DND-41 (cell line): ENCODE results near the gene OBSCN.

Experiments used
- ATAC-seq: fragments of 200-7000 bp; cut with Tn5 transposase; 3 replicates; pipeline ENCODE4 v1.9.1; 2021; ENCODE audit warnings: low read depth; ENCODE audit not compliant: insufficient read depth
- DNase-seq: peaks from one replicate; pipeline ENCODE4 v3.0.0-alpha.2; 2020
- H2AFZ ChIP-seq: 2 replicates; pipeline ENCODE4 v1.6.0; 2012; ENCODE audit warnings: low read depth, low read length
- H3K27ac ChIP-seq: 2 replicates; pipeline ENCODE4 v1.5.1; 2012; ENCODE audit warnings: low read length, inconsistent platforms
- H3K27me3 ChIP-seq: fragments of 200-600 bp; sonication (generic); 2 replicates; pipeline ENCODE4 v1.6.0; 2012; ENCODE audit warnings: low read length, mild to moderate bottlenecking, inconsistent platforms; ENCODE audit not compliant: insufficient read depth, poor library complexity
- H3K36me3 ChIP-seq: 2 replicates; pipeline ENCODE4 v1.5.1; 2012; ENCODE audit warnings: low read length, inconsistent platforms; ENCODE audit not compliant: insufficient read depth
- H3K4me1 ChIP-seq: 2 replicates; pipeline ENCODE4 v1.5.1; 2012; ENCODE audit warnings: mild to moderate bottlenecking, low read length; ENCODE audit not compliant: insufficient read depth
- H3K4me2 ChIP-seq: 2 replicates; pipeline ENCODE4 v1.6.0; 2012; ENCODE audit warnings: mild to moderate bottlenecking, moderate library complexity, low read length, inconsistent platforms; ENCODE audit not compliant: insufficient read depth
- H3K4me3 ChIP-seq, 2 experiments: fragments of 200-600 bp in 1 of 2; shearing (Covaris generic) in 1 of 2; 2 replicates each; pipeline ENCODE4 v1.5.1; 2012 to 2016; ENCODE audit warnings: inconsistent platforms in 2 of 2, low read length in 2 of 2, mild to moderate bottlenecking in 2 of 2, low read depth in 1 of 2, moderate library complexity in 1 of 2
- H3K79me2 ChIP-seq: 2 replicates; pipeline ENCODE4 v1.6.0; 2012; ENCODE audit warnings: low read length, inconsistent platforms; ENCODE audit not compliant: insufficient read depth
- H3K9ac ChIP-seq: 2 replicates; pipeline ENCODE4 v1.6.0; 2012; ENCODE audit warnings: low read depth, mild to moderate bottlenecking, inconsistent platforms, low read length, moderate library complexity
- H3K9me3 ChIP-seq: 2 replicates; pipeline ENCODE4 v1.5.1; 2012; ENCODE audit warnings: low read length, moderate library complexity, mild to moderate bottlenecking, inconsistent platforms; ENCODE audit not compliant: insufficient read depth, severe bottlenecking
- H4K20me1 ChIP-seq: 2 replicates; pipeline ENCODE4 v1.6.0; 2012; ENCODE audit warnings: low read length; ENCODE audit not compliant: insufficient read depth
- CTCF ChIP-seq: IDR thresholded peaks from 2 replicates; pipeline ENCODE4 v1.5.1; 2012; ENCODE audit warnings: borderline replicate concordance, low read length, moderate library complexity, mild to moderate bottlenecking; ENCODE audit not compliant: poor library complexity, severe bottlenecking; ENCODE audit errors: extremely low read depth
- EZH2 ChIP-seq: IDR thresholded peaks from 3 replicates; pipeline ENCODE4 v1.6.1; 2012; ENCODE audit warnings: borderline replicate concordance, low read depth, mild to moderate bottlenecking, moderate library complexity, low read length, inconsistent platforms; ENCODE audit not compliant: severe bottlenecking

OBSCN gene

GRCh38 chr1:228334226-228334935 lies 126.5 kb downstream of the OBSCN start:
- H3K4me3 ChIP-seq = no peak overlapping the region
- no peaks in the 10 kb centered on the region for H3K9me3 ChIP-seq
- H3K4me1 ChIP-seq = no peaks in the 10 kb centered on the region
- TF ChIP-seq CTCF = no peak
- no peak for TF ChIP-seq EZH2
- no peak overlapping the region for H3K9ac ChIP-seq
- no peaks in the 10 kb centered on the region for H3K27me3 ChIP-seq
- H3K27ac ChIP-seq = no peak overlapping the region
- H3K79me2 ChIP-seq = no peaks in the 10 kb centered on the region
- 0 out of 2 replicates have a peak, but pooled peaks cover 3% of the 10 kb centered on the region for H4K20me1 ChIP-seq
- ATAC-seq (no peak), DNase-seq (no peak)
- no peak overlapping the region for H2AFZ ChIP-seq
- no peak overlapping the region for H3K4me2 ChIP-seq
- H3K36me3 ChIP-seq = peaks cover 44% of the 10 kb centered on the region

- TF ChIP-seq CTCF = no peak
- no peak for TF ChIP-seq EZH2
- Histone ChIP-seq H3K79me2 (no peaks in the 10 kb centered on the region), H3K27me3 (no peaks in the 10 kb centered on the region)
These were observed 127.1 kb downstream of the OBSCN start for GRCh38 chr1:228334954-228335353.

GRCh38 chr1:228335406-228336307 lies 127.8 kb downstream of the OBSCN start:
- DNase-seq = no peak
- peaks cover 50% of the 10 kb centered on the region for H3K36me3 ChIP-seq
- no peak overlapping the region for H3K27ac ChIP-seq
- H3K4me3 ChIP-seq = no peak overlapping the region
- no peak for ATAC-seq
- H3K27me3 ChIP-seq = no peaks in the 10 kb centered on the region
- no peaks in the 10 kb centered on the region for H3K9me3 ChIP-seq
- no peak for TF ChIP-seq CTCF
- TF ChIP-seq EZH2 = no peak
- H3K79me2 ChIP-seq = no peaks in the 10 kb centered on the region
- no peaks in the 10 kb centered on the region for H3K4me1 ChIP-seq
- no peak overlapping the region for H3K9ac ChIP-seq
- no peak overlapping the region for H2AFZ ChIP-seq
- no peak overlapping the region for H3K4me2 ChIP-seq
- peaks cover 3% of the 10 kb centered on the region; the same call in 1 of the 2 replicates for H4K20me1 ChIP-seq

More at GRCh38 chr1:228334954-228335353, 127.1 kb downstream of the OBSCN start:
- ATAC-seq = no peak
- no peaks in the 10 kb centered on the region for H3K9me3 ChIP-seq
- H3K9ac ChIP-seq = no peak overlapping the region
- no peak overlapping the region for H3K27ac ChIP-seq
- no peaks in the 10 kb centered on the region for H3K4me1 ChIP-seq
- no peak overlapping the region for H2AFZ ChIP-seq
- H3K4me3 ChIP-seq = no peak overlapping the region
- H3K36me3 ChIP-seq = peaks cover 49% of the 10 kb centered on the region
- DNase-seq = no peak
- no peak overlapping the region for H3K4me2 ChIP-seq
- H4K20me1 ChIP-seq = peaks cover 3% of the 10 kb centered on the region; the same call in 1 of the 2 replicates
